Renal pelvis (tissue), 4 donors: ENCODE measurements around the gene CCDC17. TPM values are rescaled to one million over a fixed set of nuclear protein-coding genes. Genes with fewer than 3 reads are reported as not detected.
A peak's percentile ranks its signal among the peaks of the same experiment; 100 is the strongest.

Source experiments
- DNase-seq: peaks from one replicate; pipeline ENCODE4 v3.0.0-alpha.2; 2013
- polyA plus RNA-seq, 3 donors: library from polyadenylated mRNA; unstranded; fragments of 120-200 nt; gene quantifications; one replicate each; pipeline ENCODE4 v1.2.1, GENCODE V29; 2013; ENCODE audit not compliant: insufficient read length in 3 of 3

CCDC17 gene
- polyA plus RNA-seq, 3 donors, result 1.9 to 2.2 (median 2.1) TPM

DNA sequence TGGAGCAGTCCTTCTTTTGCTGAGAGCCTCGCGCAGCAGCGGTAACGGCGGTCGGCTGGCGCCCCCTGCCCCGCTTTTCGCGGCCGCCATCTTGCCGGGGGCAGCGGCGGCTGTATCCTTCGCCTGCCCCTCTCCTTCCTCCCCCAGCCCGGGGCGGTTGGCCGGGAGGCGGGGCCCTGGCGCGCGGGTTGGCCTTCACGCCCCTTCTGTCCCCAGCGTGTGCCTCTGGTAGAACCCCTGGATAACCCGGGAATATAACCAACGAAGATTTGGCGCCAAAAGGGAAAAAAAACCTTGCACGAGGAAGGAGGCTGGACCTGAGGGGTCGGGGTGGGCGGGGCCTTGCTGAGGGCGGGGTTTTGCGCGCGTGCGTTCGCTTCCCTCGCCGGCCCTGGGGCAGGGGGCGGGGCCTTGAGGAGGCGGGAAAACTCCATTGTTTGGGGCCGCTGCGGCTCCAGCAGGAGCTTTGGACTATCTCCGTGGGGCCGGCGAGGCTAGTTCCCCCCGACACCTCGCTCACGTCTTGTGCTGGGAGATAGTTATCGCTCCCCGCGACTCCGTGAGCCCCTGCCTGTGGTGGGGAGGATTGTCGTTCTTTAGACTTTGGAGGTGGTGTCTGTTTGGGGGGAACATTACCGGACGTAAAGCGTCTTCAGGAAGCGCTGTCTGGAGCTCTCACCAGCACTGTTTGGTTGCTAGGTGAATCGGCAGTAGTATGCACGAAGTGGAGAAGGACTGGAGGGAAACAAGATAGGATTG lies 39.3 kb downstream of the CCDC17 start:
- DNase-seq, result peak; percentile 93

DNA sequence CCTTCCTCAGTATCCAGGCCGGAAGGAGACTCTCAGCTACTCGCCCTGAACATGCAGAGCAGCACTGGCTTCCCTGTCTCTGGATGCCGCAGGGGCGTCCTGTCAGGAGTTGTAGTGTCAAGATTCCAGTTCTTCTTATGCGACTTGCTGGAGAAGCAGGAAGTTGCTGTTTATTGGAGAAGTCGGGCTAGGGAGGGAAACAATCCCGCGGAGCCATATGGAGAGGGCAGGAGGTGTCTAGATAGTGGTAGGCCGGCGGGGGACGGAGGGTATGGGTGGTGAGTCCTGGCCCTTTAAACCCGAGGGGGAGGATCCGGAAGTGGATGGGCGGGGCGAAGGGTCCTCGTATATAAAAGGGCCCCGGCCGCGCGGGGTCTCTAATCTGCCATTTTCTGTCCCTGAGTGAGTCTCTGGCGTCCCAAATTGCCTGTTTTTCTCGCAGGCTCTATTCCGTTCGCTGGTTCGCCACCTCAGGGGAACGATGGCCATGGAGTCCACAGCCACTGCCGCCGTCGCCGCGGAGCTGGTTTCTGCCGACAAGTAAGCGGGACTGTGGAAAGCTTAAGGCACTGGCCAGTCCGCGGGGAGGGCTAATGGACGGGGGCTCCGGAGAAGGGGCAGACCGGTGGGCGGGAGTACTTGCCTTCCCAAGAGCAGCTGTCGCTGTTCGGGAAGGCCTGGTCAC lies 40.0 kb downstream of the CCDC17 start, which contains the start of gene NASP:
Gene NASP (plus strand): TSS at position 376 of the 685 bp plus-strand sequence. CDS start 106 bp downstream, at position 482.
- DNase-seq, result peak; percentile 92

DNA sequence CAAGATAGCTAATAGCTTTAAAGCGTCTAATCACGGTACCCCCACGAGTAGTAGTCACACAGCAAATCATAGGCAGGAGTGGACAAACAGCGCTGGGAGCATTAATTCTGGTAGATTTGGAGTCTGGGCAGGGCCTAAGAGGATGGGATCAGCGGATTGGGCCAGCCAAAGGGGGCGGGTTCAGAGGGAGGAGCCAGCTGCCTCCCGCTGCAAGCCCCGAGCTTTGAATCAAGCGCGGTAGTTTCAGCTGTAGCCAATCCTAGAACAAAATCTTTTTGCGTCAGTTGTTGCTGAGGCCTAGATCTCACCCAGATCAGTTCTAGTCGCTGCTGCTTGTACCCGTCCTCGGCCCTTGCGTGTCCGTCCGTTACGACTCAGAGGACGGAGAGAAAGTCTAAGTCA lies 40.6 kb downstream of the CCDC17 start:
- DNase-seq, result peak; percentile 96

DNA sequence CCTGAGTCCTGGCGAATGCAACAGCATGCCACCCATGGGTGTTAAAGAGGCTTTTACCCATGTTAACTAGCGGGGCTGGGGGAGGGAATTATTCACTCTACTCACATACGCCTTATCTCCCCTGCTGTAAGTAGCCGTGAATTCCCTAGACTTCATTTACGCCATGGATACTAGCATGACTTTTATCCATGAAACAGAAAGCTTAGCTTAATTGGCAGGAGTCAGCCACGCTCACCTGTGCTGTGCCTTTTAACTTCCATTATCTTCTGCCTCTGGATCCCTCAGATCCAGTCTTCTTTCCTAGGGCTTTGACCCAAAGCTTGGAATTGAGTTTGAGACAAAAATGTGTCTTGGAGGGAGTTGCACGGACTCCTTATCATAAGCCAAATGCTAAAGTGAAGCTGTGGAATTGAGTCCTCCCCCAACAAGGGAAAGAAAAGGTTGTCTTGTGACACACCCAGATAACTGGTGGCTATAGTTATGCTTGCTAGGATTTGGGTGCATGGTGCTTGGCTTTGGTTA lies 49.7 kb downstream of the CCDC17 start:
- no peak for DNase-seq

- DNase-seq, result no peak
These were observed 50.5 kb downstream of the CCDC17 start for GRCh38 chr1:45573231-45573804.

GRCh38 chr1:45570631-45571030 lies 53.2 kb downstream of the CCDC17 start:
- DNase-seq, result no peak

Other genes with a start within 250 kb of the CCDC17 start
- 1 to 10 TPM; 6.6 to 8.4 (median 7.2) TPM for gene TESK2, start 132.9 kb downstream of the CCDC17 start, polyA plus RNA-seq
- 1 to 10 TPM; 1.5 to 4.5 (median 1.9) TPM for gene CCDC163, start 124.0 kb downstream of the CCDC17 start, polyA plus RNA-seq
- 10 to 100 TPM; 12.3 to 17.1 (median 13.6) TPM for gene MMACHC, start 123.8 kb downstream of the CCDC17 start, polyA plus RNA-seq
- gene PRDX1, start 102.2 kb downstream of the CCDC17 start, polyA plus RNA-seq, result 100 to 1,000 TPM; 300 to 331 (median 314) TPM
- 100 to 1,000 TPM; 313 to 323 (median 320) TPM for gene AKR1A1, start 73.2 kb downstream of the CCDC17 start, polyA plus RNA-seq
- 100 to 1,000 TPM; 320 to 372 (median 346) TPM for gene NASP, start 40.0 kb downstream of the CCDC17 start, polyA plus RNA-seq
- gene GPBP1L1, start 62.5 kb upstream of the CCDC17 start, polyA plus RNA-seq, result 100 to 1,000 TPM in 2 of 3 donors, 10 to 100 TPM in 1; 96.7 to 139 (median 115) TPM
- 10 to 100 TPM; 50.1 to 51.0 (median 50.2) TPM for gene TMEM69, start 64.1 kb upstream of the CCDC17 start, polyA plus RNA-seq
- gene IPP, start 126.6 kb upstream of the CCDC17 start, polyA plus RNA-seq, result 10 to 100 TPM; 23.4 to 34.5 (median 29.7) TPM
- gene MAST2, start 179.6 kb upstream of the CCDC17 start, polyA plus RNA-seq, result 10 to 100 TPM; 32.0 to 43.3 (median 38.1) TPM